Naive thymus-derived CD8-positive, alpha-beta T cell (primary cell): Measurements from ENCODE around the gene MAPK1. TPM values are rescaled to one million over a fixed set of nuclear protein-coding genes. Genes with fewer than 3 reads are reported as not detected.
"Not testable (repeated sequence)": the region's sequence is repeated elsewhere in the genome, so short reads cannot be mapped to it uniquely, and the experiment has no call there.

ENCODE experiments used
- ATAC-seq, 2 donors: fragments of 150-1000 bp; cut with Tn5 transposase in 1 of 2; sonication (Bioruptor Pico), chemical (Tn5 transposase) in 1 of 2; 1 replicate in 1 of 2; 2 replicates in 1 of 2; pipeline ENCODE4 v1.10.0; 2021; ENCODE audit warnings: mild to moderate bottlenecking in 2 of 2, moderate library complexity in 2 of 2
- POLR2A ChIA-PET: fragments of 350-600 bp; sonication (Branson Sonifier 250); formaldehyde crosslinking; loops from one replicate; lab custom pipeline; 2021; ENCODE audit warnings: antibody characterized with exemption; lab: Charles Lee
- DNase-seq, 10 donors: peaks; one replicate each; pipeline versions ENCODE4 v3.0.0 to v3.0.0-alpha.2; 2020 to 2022
- H3K27ac Mint-ChIP-seq, 10 donors: one replicate each; pipeline ENCODE4 v1.8.0; 2020 to 2022; ENCODE audit warnings: mild to moderate bottlenecking in 10 of 10, mixed read lengths in 10 of 10, moderate library complexity in 4 of 10, inconsistent platforms in 1 of 10
- H3K27me3 Mint-ChIP-seq, 5 donors: one replicate each; pipeline ENCODE4 v1.8.0; 2021 to 2022; ENCODE audit warnings: mixed read lengths in 5 of 5
- H3K36me3 Mint-ChIP-seq, 3 donors: one replicate each; pipeline ENCODE4 v1.8.0; 2020 to 2022; ENCODE audit warnings: mixed read lengths in 3 of 3, mild to moderate bottlenecking in 2 of 3, inconsistent platforms in 1 of 3
- H3K4me1 Mint-ChIP-seq, 4 donors: one replicate each; pipeline ENCODE4 v1.8.0; 2021 to 2022; ENCODE audit warnings: mixed read lengths in 4 of 4
- H3K4me3 Mint-ChIP-seq, 10 donors: one replicate each; pipeline ENCODE4 v1.8.0; 2020 to 2022; ENCODE audit warnings: mild to moderate bottlenecking in 10 of 10, mixed read lengths in 10 of 10, moderate library complexity in 6 of 10, inconsistent platforms in 1 of 10
- H3K9me3 Mint-ChIP-seq, 9 donors: one replicate each; pipeline ENCODE4 v1.8.0; 2020 to 2022; ENCODE audit warnings: mixed read lengths in 9 of 9, mild to moderate bottlenecking in 3 of 9, inconsistent platforms in 1 of 9, moderate library complexity in 1 of 9
- polyA plus RNA-seq, 3 donors: library from polyadenylated mRNA; unstranded; fragments of 300-500 nt; fragmentation: Illumina TruSeq; gene quantifications; one replicate each; pipeline ENCODE4 v1.2.3, GENCODE V29; 2021
- total RNA-seq, 8 experiments: library from RNA in 2 of 8; stranded (reverse) in 2 of 8; gene quantifications; one replicate each; pipeline ENCODE4 v1.2.3 and lab custom pipeline; 2021 to 2026

Gene MAPK1
- total and polyA plus RNA-seq, 5 experiments from 2014 or later: 62.9 to 119 (median 92.8) TPM

GRCh38 chr22:21718499-21718898 lies 148.9 kb downstream of the MAPK1 start:
- Mint-ChIP-seq H3K4me1 (peaks cover under 1 to 13% (median 2%) of the 10 kb centered on the region in 4 donors), H3K36me3 (no peaks in the 10 kb centered on the region), H3K27ac (no peak overlapping the region), H3K4me3 (no peak overlapping the region), H3K27me3 (no peaks in the 10 kb centered on the region), H3K9me3 (no peaks in the 10 kb centered on the region)
- ATAC-seq: no peak
- POLR2A ChIA-PET: interaction anchor here (0.6 kb wide), 1 partner anchor 161 kb away, joined by 3 read pairs; no protein-coding TSS in a partner anchor
- no peak for DNase-seq

DNA sequence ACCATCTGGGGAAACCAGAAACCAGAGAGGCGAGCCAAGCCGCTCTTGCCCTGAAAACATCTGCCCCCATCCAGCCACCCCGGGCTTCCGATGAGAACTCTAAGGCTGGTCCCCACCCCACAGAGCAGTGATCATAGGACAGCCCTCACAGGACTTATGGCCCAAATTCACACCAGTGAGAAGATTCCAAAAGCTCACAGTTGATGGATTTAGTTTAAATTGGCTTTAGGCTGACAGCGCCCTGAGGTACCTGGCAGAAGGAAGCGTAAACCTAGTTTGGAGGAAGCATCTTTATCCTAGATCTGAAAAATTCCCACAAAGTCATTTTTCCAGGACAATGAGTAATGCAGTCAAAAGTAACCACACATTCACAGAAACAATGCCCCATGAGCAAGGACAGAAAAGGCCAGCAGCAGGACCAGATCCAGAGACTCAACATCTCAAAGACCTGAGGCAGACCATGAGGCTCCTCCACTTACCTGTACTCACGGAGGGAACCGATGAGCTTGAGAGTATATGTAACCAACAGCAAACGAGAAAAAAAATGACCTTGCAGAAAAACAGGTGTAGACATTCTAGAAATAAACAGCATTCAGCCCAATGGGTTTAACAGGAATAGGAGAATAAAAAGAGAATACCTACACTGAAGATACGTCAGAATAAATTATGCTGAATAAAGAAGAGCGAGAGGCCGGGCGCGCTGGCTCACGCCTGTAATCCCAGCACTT lies 150.9 kb downstream of the MAPK1 start:
- H3K9me3 Mint-ChIP-seq, ATAC-seq, DNase-seq, H3K4me3 Mint-ChIP-seq, POLR2A ChIA-PET, H3K27ac Mint-ChIP-seq, H3K36me3 Mint-ChIP-seq, H3K27me3 Mint-ChIP-seq: not testable (repeated sequence)
- H3K4me1 Mint-ChIP-seq: peaks cover 4 to 17% (median 8%) of the 10 kb centered on the region in 4 donors

DNA sequence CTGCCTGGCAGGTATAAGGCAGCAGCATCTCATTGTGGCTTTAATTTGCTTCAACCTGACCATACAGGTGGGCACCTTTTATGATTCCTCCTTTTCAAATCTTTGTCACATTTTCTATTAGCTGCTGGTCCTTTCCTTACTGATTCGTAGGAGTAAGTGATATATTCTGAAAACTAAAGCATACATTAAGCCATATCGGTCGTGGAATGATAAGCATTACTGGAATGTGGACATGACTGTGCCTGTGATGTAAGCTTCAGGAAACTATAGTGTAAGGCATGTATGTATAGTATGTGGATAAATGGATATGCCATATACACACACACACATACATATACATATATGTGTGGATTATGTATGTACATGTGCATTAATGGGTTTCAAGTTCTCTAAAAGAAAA lies 152.7 kb downstream of the MAPK1 start:
- no peak overlapping the region for H3K4me3 Mint-ChIP-seq
- ATAC-seq: no peak
- H3K4me1 Mint-ChIP-seq: peaks cover 4 to 17% (median 8%) of the 10 kb centered on the region in 4 donors
- H3K27ac Mint-ChIP-seq: peak overlapping the region in 2 of 10 donors; percentile 8 to 21
- no peaks in the 10 kb centered on the region for H3K27me3 Mint-ChIP-seq
- POLR2A ChIA-PET: no interaction called here
- no peaks in the 10 kb centered on the region for H3K36me3 Mint-ChIP-seq
- no peak for DNase-seq
- no peaks in the 10 kb centered on the region for H3K9me3 Mint-ChIP-seq

DNA sequence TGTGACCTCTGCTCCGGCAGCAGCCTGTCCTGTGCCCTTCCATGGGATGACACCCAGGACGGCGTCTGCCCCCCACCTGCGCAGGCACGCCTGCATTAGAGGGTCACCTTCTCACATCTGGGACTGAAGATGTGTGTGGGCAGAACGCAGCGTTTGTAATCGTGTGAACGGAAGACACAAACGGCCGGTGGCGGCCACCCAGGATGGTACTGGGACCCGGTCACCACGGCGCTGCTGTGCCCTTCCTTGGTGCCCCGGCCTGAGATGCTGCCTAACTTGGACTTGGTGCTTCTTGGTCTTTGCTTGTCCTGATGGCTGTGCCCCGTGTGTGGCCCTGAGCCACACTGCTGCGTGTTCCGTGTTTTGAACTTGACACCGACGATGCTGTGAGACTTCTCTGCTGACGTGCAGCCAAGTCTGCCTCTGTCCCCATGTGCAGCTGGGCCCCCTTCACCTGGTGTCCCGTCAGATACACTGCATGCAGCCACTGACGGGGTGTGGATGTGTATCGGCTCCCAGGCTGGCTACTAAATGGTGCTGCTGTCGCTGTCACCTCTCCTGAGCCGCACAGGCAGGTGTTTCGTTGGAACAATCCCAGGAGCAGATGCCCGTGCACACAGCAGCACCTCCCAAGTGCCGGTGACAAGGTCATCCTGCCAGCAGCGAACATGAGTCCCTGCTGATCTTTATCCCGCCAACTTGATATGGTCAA lies 153.2 kb downstream of the MAPK1 start:
- peaks cover 4 to 15% (median 8%) of the 10 kb centered on the region in 4 donors for H3K4me1 Mint-ChIP-seq
- ATAC-seq: no peak
- no peaks in the 10 kb centered on the region for H3K36me3 Mint-ChIP-seq
- H3K27me3 Mint-ChIP-seq: no peaks in the 10 kb centered on the region
- POLR2A ChIA-PET: no interaction called here
- no peak for DNase-seq
- H3K4me3 Mint-ChIP-seq: no peak overlapping the region
- H3K9me3 Mint-ChIP-seq: no peaks in the 10 kb centered on the region
- H3K27ac Mint-ChIP-seq: no peak overlapping the region

- DNase-seq: no peak
- POLR2A ChIA-PET: no interaction called here
- Mint-ChIP-seq H3K36me3 (no peaks in the 10 kb centered on the region), H3K27me3 (no peaks in the 10 kb centered on the region), H3K4me1 (peaks cover 4 to 10% (median 7%) of the 10 kb centered on the region in 4 donors), H3K9me3 (no peaks in the 10 kb centered on the region), H3K4me3 (peak overlapping the region in 5 of 10 donors; percentile 12 to 66 (median 60)), H3K27ac (peak overlapping the region in 4 of 10 donors; percentile 15 to 49 (median 28))
- no peak for ATAC-seq
These were observed 153.9 kb downstream of the MAPK1 start for GRCh38 chr22:21713428-21714058.

DNA sequence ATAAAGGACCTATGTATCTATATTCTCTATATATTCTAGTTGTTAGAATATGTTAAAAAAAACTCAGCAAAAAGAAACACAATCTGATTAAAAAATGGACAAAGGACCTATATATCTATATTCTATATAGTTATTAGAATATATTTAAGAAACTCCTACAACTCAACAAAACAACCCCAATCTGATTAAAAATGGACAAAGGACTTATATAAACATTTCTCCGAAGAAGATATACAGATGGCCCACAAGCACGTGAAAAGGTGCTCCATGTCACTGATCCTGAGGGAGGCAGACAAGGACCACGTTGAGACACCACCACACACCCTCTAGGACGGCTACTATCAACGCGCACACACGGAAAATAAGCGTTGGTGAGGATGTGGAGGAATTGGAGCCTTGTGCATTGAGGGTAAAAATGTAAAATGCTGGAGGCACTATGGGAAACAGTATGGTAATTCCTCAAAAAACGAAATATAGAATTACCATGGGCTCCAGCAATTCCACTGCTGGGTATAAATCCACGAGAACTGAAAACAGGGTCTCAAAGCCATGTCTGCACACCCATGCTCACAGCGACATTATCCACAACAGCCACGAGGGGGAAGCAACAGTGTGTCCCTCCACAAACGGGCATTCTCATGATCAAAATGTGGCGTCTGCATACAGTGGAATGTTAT lies 154.6 kb downstream of the MAPK1 start:
- POLR2A ChIA-PET: no interaction called here
- Mint-ChIP-seq H3K27me3 (no peaks in the 10 kb centered on the region), H3K9me3 (no peaks in the 10 kb centered on the region), H3K36me3 (no peaks in the 10 kb centered on the region), H3K4me3 (peak overlapping the region in 6 of 10 donors; percentile 12 to 66 (median 49)), H3K4me1 (peaks cover 4 to 10% (median 7%) of the 10 kb centered on the region in 4 donors), H3K27ac (peak overlapping the region in 4 of 10 donors; percentile 15 to 60 (median 28))
- ATAC-seq (peak; percentile 90 to 98), DNase-seq (peak; percentile 21 to 78 (median 46))

- no peak overlapping the region for H3K4me3 Mint-ChIP-seq
- no peak for ATAC-seq
These were observed 155.6 kb downstream of the MAPK1 start for GRCh38 chr22:21711851-21712250.

GRCh38 chr22:21710156-21710555 lies 157.3 kb downstream of the MAPK1 start:
- Mint-ChIP-seq H3K9me3 (no peaks in the 10 kb centered on the region), H3K27me3 (no peaks in the 10 kb centered on the region), H3K27ac (peak overlapping the region in 1 of 10 donors; percentile 19), H3K4me1 (peaks cover 4 to 8% (median 7%) of the 10 kb centered on the region in 4 donors), H3K36me3 (no peaks in the 10 kb centered on the region), H3K4me3 (no peak overlapping the region)
- ATAC-seq: no peak
- DNase-seq: no peak
- POLR2A ChIA-PET: no interaction called here

More at GRCh38 chr22:21711851-21712250, 155.6 kb downstream of the MAPK1 start:
- no peak for DNase-seq
- Mint-ChIP-seq H3K4me1 (peaks cover 4 to 8% (median 7%) of the 10 kb centered on the region in 4 donors), H3K27me3 (no peaks in the 10 kb centered on the region), H3K9me3 (no peaks in the 10 kb centered on the region), H3K27ac (no peak overlapping the region), H3K36me3 (no peaks in the 10 kb centered on the region)
- POLR2A ChIA-PET: no interaction called here

GRCh38 chr22:21709688-21710087 lies 157.8 kb downstream of the MAPK1 start:
- ATAC-seq (no peak), DNase-seq (no peak)
- H3K4me1 Mint-ChIP-seq: peaks cover 4 to 8% (median 7%) of the 10 kb centered on the region in 4 donors
- H3K27me3 Mint-ChIP-seq: no peaks in the 10 kb centered on the region
- no peak overlapping the region for H3K27ac Mint-ChIP-seq
- no peaks in the 10 kb centered on the region for H3K36me3 Mint-ChIP-seq
- H3K9me3 Mint-ChIP-seq: no peaks in the 10 kb centered on the region
- H3K4me3 Mint-ChIP-seq: no peak overlapping the region
- POLR2A ChIA-PET: no interaction called here

GRCh38 chr22:21708960-21709359 lies 158.5 kb downstream of the MAPK1 start:
- Mint-ChIP-seq H3K27ac (no peak overlapping the region), H3K4me1 (peaks cover 4 to 8% (median 7%) of the 10 kb centered on the region in 4 donors), H3K9me3 (no peaks in the 10 kb centered on the region), H3K27me3 (no peaks in the 10 kb centered on the region), H3K4me3 (no peak overlapping the region), H3K36me3 (no peaks in the 10 kb centered on the region)
- DNase-seq (no peak), ATAC-seq (no peak)
- POLR2A ChIA-PET: no interaction called here

DNA sequence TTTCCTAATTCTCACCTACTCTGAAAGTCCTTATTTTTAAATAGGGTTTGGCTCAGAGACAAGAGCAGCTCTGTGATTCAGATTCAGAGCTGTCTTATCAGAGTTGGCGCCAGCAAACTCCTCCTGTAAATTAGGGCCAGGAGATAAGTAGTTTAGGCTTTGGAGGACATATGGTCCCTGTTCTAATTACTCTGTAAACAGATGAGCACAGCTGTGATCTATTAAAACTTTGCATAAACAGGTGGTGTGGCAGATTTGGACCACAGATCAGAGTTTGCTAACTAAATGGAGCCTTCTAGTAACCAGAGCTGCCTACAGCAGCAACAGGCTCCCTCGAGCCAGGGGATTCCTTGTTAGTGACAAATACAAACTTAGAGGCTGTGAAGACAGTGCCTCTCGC lies 159.8 kb downstream of the MAPK1 start:
- H3K36me3 Mint-ChIP-seq: no peaks in the 10 kb centered on the region
- POLR2A ChIA-PET: interaction anchor here (0.6 kb wide), 1 partner anchor 921 kb away, joined by 4 read pairs; no protein-coding TSS in a partner anchor
- H3K27me3 Mint-ChIP-seq: no peaks in the 10 kb centered on the region
- H3K27ac Mint-ChIP-seq: no peak overlapping the region
- peaks cover 0 to under 1% (median under 1%) of the 10 kb centered on the region in 4 donors for H3K4me1 Mint-ChIP-seq
- ATAC-seq (no peak), DNase-seq (no peak)
- no peak overlapping the region for H3K4me3 Mint-ChIP-seq
- H3K9me3 Mint-ChIP-seq: no peaks in the 10 kb centered on the region
